Articular chondrocyte of knee joint (primary cell): Measurements from ENCODE around the gene GPALPP1. TPM values are rescaled to one million over a fixed set of nuclear protein-coding genes. Genes with fewer than 3 reads are reported as not detected.

Experiments used
- small RNA-seq: library from RNA; depleted of rRNA; stranded (forward); fragments of <200 nt; gene quantifications from one replicate; pipeline ENCODE3, GENCODE V24; 2012
- total RNA-seq: library from RNA; depleted of rRNA; stranded (reverse); fragments of >200 nt; gene quantifications from 2 replicates; pipeline ENCODE4 v1.2.3, GENCODE V29; 2012

The GPALPP1 gene
- total RNA-seq: 29.1 and 36.0 TPM in 2 replicates

GRCh38 chr13:44989071-44989889 is at the start of gene GPALPP1, which contains the start of gene NUFIP1:
Gene GPALPP1 (plus strand): TSS chr13:44989538. CDS start chr13:44989655, 117 bp downstream.
Gene NUFIP1 (minus strand): TSS chr13:44989471. CDS start chr13:44989436, 35 bp downstream.

Small RNAs within 50 kb of the gene (small RNA-seq; reads per million reads assigned to genes)
- gene RN7SL49P: not detected

Other genes starting within 250 kb of the GPALPP1 start
- gene NUFIP1, start 67 bp upstream of the GPALPP1 start, total RNA-seq: 3.7 and 4.0 TPM in 2 replicates
- gene GTF2F2, start 131.0 kb downstream of the GPALPP1 start, total RNA-seq: 22.1 and 24.5 TPM in 2 replicates
- 1.0 and 4.3 TPM in 2 replicates for gene KCTD4, start 211.5 kb downstream of the GPALPP1 start, total RNA-seq